Transverse colon (tissue), 4 donors: ENCODE measurements around the gene ACVR1.

Experiments
- CTCF ChIP-seq, 5 experiments: fragments of 200-600 bp in 3 of 5; fragments of 450-650 bp in 2 of 5; sonication (generic) in 3 of 5; IDR thresholded peaks; 1 replicate in 2 of 5; 2 replicates in 3 of 5; pipeline ENCODE4 v1.5.1; 2016 to 2017; ENCODE audit warnings: antibody characterized with exemption in 5 of 5, inconsistent platforms in 3 of 5, mild to moderate bottlenecking in 2 of 5, moderate library complexity in 1 of 5
- EP300 ChIP-seq: sonication (generic); formaldehyde crosslinking; IDR thresholded peaks from one replicate; pipeline ENCODE4 v1.6.1; 2017; ENCODE audit warnings: antibody characterized with exemption, low read depth
- POLR2A ChIP-seq: fragments of 450-650 bp; IDR thresholded peaks from one replicate; pipeline ENCODE4 v1.6.1; 2016; ENCODE audit warnings: antibody characterized with exemption, mild to moderate bottlenecking, moderate library complexity
- POLR2AphosphoS5 ChIP-seq, 3 donors: sonication (generic); formaldehyde crosslinking; IDR thresholded peaks; one replicate each; pipeline ENCODE4 v1.6.1; 2016; ENCODE audit warnings: antibody characterized with exemption in 3 of 3

GRCh38 chr2:157786663-157787363 is 89.3 kb downstream of the ACVR1 start:
- TF ChIP-seq CTCF (IDR thresholded peaks at IDR 0.05) (no peak), POLR2AphosphoS5 (IDR thresholded peaks at IDR 0.05) (no peak), POLR2A (no peak), EP300 (no peak)
